CD4-positive, CD25-positive, alpha-beta regulatory T cell (primary cell): ENCODE results near the gene PHAF1. TPM values are rescaled to one million over a fixed set of nuclear protein-coding genes. Genes with fewer than 3 reads are reported as not detected.
A peak's percentile ranks its signal among the peaks of the same experiment; 100 is the strongest.

ENCODE experiments used
- ATAC-seq, 2 donors: fragments of 150-1000 bp; cut with Tn5 transposase; one replicate each; pipeline ENCODE4 v1.10.0; 2021; ENCODE audit warnings: low read depth in 2 of 2, moderate number of reproducible peaks in 2 of 2, moderate library complexity in 1 of 2
- DNase-seq, 3 donors: peaks; one replicate each; pipeline versions ENCODE4 v3.0.0 to v3.0.0-alpha.2; 2012 to 2022; ENCODE audit warnings: mixed read lengths in 1 of 3
- H3K27ac ChIP-seq: one replicate; pipeline ENCODE4 v1.7.0; 2013; ENCODE audit warnings: mild to moderate bottlenecking, low read length; ENCODE audit not compliant: insufficient read depth, poor library complexity, severe bottlenecking
- H3K27me3 ChIP-seq: one replicate; pipeline ENCODE4 v1.7.0; 2013; ENCODE audit warnings: low read length; ENCODE audit not compliant: control insufficient read depth, insufficient read depth
- H3K36me3 ChIP-seq: one replicate; pipeline ENCODE4 v1.7.0; 2013; ENCODE audit warnings: mild to moderate bottlenecking, low read length, moderate library complexity; ENCODE audit not compliant: control insufficient read depth, insufficient read depth
- H3K4me1 ChIP-seq: 2 replicates; pipeline ENCODE4 v1.7.0; 2013; ENCODE audit warnings: mild to moderate bottlenecking, low read length; ENCODE audit not compliant: insufficient read depth, control insufficient read depth, poor library complexity, severe bottlenecking
- H3K4me3 ChIP-seq: one replicate; pipeline ENCODE4 v1.7.0; 2013; ENCODE audit warnings: low read depth, mild to moderate bottlenecking, low read length, moderate library complexity
- H3K9me3 ChIP-seq, 2 experiments: 1 replicate in 1 of 2; 2 replicates in 1 of 2; pipeline ENCODE4 v1.7.0; 2013; ENCODE audit warnings: low read length in 2 of 2, mild to moderate bottlenecking in 1 of 2, moderate library complexity in 1 of 2; ENCODE audit not compliant: control insufficient read depth in 2 of 2
- H3K27ac Mint-ChIP-seq, 3 donors: one replicate each; pipeline ENCODE4 v1.8.0; 2020 to 2022; ENCODE audit warnings: mild to moderate bottlenecking in 3 of 3, mixed read lengths in 3 of 3, moderate library complexity in 2 of 3
- H3K27me3 Mint-ChIP-seq: one replicate; pipeline ENCODE4 v1.8.0; 2022; ENCODE audit warnings: mild to moderate bottlenecking, mixed read lengths
- H3K36me3 Mint-ChIP-seq: one replicate; pipeline ENCODE4 v1.8.0; 2020; ENCODE audit warnings: mixed read lengths
- H3K4me1 Mint-ChIP-seq, 4 donors: one replicate each; pipeline ENCODE4 v1.8.0; 2020 to 2022; ENCODE audit warnings: mixed read lengths in 4 of 4, mild to moderate bottlenecking in 1 of 4
- H3K4me3 Mint-ChIP-seq, 4 donors: one replicate each; pipeline ENCODE4 v1.8.0; 2020 to 2022; ENCODE audit warnings: mild to moderate bottlenecking in 4 of 4, mixed read lengths in 4 of 4, moderate library complexity in 3 of 4
- H3K9me3 Mint-ChIP-seq, 7 donors: one replicate each; pipeline ENCODE4 v1.8.0; 2020 to 2022; ENCODE audit warnings: mixed read lengths in 7 of 7, mild to moderate bottlenecking in 3 of 7, moderate library complexity in 2 of 7
- polyA plus RNA-seq, 4 donors: library from polyadenylated mRNA; unstranded; fragments of 300-500 nt; fragmentation: Illumina TruSeq; gene quantifications; one replicate each; pipeline ENCODE4 v1.2.3, GENCODE V29; 2021
- total RNA-seq: library from RNA; stranded (reverse); gene quantifications from one replicate; pipeline ENCODE4 v1.2.3, GENCODE V29; 2022

The PHAF1 gene
- total and polyA plus RNA-seq, 5 donors from 2014 or later: 10.0 to 19.2 (median 12.0) TPM

GRCh38 chr16:67162506-67163163, 52.9 kb downstream of the PHAF1 start:
- ATAC-seq (no peak), DNase-seq (no peak)
- H3K27me3 ChIP-seq: peaks cover 13% of the 10 kb centered on the region
- Mint-ChIP-seq H3K4me1 (peaks cover 9 to 56% (median 25%) of the 10 kb centered on the region in 4 donors), H3K9me3 (no peaks in the 10 kb centered on the region), H3K36me3 (no peaks in the 10 kb centered on the region), H3K27me3 (peaks cover 54% of the 10 kb centered on the region), H3K27ac (no peak overlapping the region), H3K4me3 (peak overlapping the region; percentile 20 to 76 (median 53))
- no peaks in the 10 kb centered on the region for H3K9me3 ChIP-seq
- H3K27ac ChIP-seq: no peak overlapping the region
- no peaks in the 10 kb centered on the region for H3K36me3 ChIP-seq
- H3K4me3 ChIP-seq: no peak overlapping the region
- peaks cover 67% of the 10 kb centered on the region for H3K4me1 ChIP-seq

DNA sequence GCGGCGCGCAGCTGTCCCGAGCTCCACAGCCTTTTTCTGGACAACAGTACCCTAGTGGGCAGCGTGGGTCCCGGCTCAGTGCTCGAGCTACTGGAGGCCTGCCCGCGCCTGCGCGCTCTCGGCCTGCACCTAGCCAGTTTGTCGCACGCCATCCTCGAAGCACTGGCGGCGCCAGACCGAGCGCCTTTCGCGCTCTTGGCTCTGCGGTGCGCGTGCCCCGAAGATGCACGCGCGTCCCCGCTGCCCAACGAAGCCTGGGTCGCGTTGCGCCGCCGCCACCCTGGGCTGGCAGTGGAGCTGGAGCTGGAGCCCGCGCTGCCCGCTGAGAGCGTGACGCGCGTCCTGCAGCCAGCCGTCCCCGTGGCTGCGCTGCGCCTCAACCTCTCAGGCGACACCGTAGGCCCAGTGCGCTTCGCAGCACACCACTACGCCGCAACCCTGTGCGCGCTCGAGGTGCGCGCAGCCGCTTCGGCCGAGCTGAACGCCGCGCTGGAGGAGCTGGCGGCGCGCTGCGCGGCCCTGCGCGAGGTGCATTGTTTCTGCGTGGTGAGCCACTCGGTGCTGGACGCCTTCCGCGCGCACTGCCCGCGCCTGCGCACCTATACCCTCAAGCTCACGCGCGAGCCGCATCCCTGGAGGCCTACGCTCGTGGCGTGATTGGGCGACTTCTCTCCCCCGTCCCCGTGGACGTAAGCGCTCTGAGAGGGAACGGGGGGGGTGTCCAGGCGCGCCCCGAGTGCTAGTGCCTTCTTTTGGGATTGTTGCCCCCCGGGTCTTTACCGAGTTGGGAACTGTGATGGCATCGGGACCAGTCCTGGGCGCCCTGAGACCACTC, 53.6 kb downstream of the PHAF1 start:
- H3K27me3 Mint-ChIP-seq: peaks cover 62% of the 10 kb centered on the region
- peaks cover 60% of the 10 kb centered on the region for H3K4me1 ChIP-seq
- H3K27ac Mint-ChIP-seq: no peak overlapping the region
- peak overlapping the region in 2 of 4 donors; percentile 36 to 46 for H3K4me3 Mint-ChIP-seq
- ATAC-seq (no peak), DNase-seq (peak in 2 of 3 donors; percentile 32 to 71)
- H3K36me3 Mint-ChIP-seq: no peaks in the 10 kb centered on the region
- peaks cover 0 to 2% (median 0%) of the 10 kb centered on the region in 7 donors for H3K9me3 Mint-ChIP-seq
- H3K27ac ChIP-seq: no peak overlapping the region
- no peaks in the 10 kb centered on the region for H3K36me3 ChIP-seq
- H3K9me3 ChIP-seq: no peaks in the 10 kb centered on the region
- H3K27me3 ChIP-seq: peaks cover 13% of the 10 kb centered on the region
- H3K4me1 Mint-ChIP-seq: peaks cover 4 to 49% (median 21%) of the 10 kb centered on the region in 4 donors
- H3K4me3 ChIP-seq: no peak overlapping the region

DNA sequence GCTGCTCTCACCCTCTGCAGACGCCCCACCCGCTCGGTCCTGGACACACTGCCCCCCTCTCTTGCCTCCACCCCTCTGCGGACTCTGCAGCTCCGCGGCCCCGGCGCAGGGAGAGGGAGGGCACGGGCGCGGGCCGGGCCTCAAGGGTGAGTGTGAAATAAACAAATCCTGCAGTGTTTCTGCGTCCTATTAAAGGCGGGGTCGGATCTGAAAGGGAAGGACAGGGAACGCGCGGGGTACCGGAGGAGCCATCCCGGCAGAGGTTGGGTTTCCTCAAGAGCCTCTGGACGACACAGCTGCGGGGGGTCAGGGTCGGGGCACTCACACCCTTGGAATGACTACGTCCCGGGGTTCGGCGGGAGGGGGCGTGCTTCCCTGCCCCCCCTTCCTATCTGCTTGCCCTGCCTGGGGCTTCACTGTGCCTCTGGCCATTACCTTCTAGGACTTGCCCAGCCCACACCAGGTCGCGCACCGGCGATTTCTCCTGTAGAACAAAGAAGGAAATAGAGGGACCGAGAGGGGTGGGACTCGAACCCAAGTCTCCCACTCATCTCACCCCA, 54.3 kb downstream of the PHAF1 start:
- Mint-ChIP-seq H3K27ac (no peak overlapping the region), H3K4me1 (peaks cover 0 to 42% (median 17%) of the 10 kb centered on the region in 4 donors), H3K27me3 (peaks cover 69% of the 10 kb centered on the region), H3K9me3 (peaks cover 0 to 2% (median 0%) of the 10 kb centered on the region in 7 donors), H3K36me3 (no peaks in the 10 kb centered on the region), H3K4me3 (peak overlapping the region in 3 of 4 donors; percentile 27 to 50 (median 48))
- H3K4me3 ChIP-seq: no peak overlapping the region
- no peaks in the 10 kb centered on the region for H3K36me3 ChIP-seq
- H3K27me3 ChIP-seq: peaks cover 13% of the 10 kb centered on the region
- no peak for ATAC-seq
- DNase-seq: no peak
- peaks cover 53% of the 10 kb centered on the region for H3K4me1 ChIP-seq
- no peaks in the 10 kb centered on the region for H3K9me3 ChIP-seq
- H3K27ac ChIP-seq: no peak overlapping the region

- no peaks in the 10 kb centered on the region for H3K36me3 Mint-ChIP-seq
- no peak within 1 kb of the TSS for H3K27ac Mint-ChIP-seq
- H3K27ac ChIP-seq: no peak within 1 kb of the TSS
- peaks cover 0 to 42% (median 18%) of the 10 kb centered on the region in 4 donors for H3K4me1 Mint-ChIP-seq
- H3K27me3 Mint-ChIP-seq: peaks cover 74% of the 10 kb centered on the region
- peaks cover 0 to 2% (median 0%) of the 10 kb centered on the region in 7 donors for H3K9me3 Mint-ChIP-seq
- H3K4me1 ChIP-seq: peaks cover 52% of the 10 kb centered on the region
- H3K9me3 ChIP-seq: no peaks in the 10 kb centered on the region
- no peak within 1 kb of the TSS for H3K4me3 ChIP-seq
- peaks cover 13% of the 10 kb centered on the region for H3K27me3 ChIP-seq
- ATAC-seq (no peak), DNase-seq (peak in 1 of 3 donors; percentile 50)
- H3K4me3 Mint-ChIP-seq: peak within 1 kb of the TSS; percentile 29 to 74 (median 62)
- H3K36me3 ChIP-seq: no peaks in the 10 kb centered on the region
Measured at GRCh38 chr16:67164599-67165061, 54.9 kb downstream of the PHAF1 start, which contains the start of gene HSF4. Gene HSF4 (plus strand): TSS chr16:67164745. CDS start chr16:67164812, 67 bp downstream.

- DNase-seq (peak in 1 of 3 donors; percentile 56), ATAC-seq (no peak)
- no peak overlapping the region for H3K4me3 ChIP-seq
- H3K27ac Mint-ChIP-seq: no peak overlapping the region
- H3K4me3 Mint-ChIP-seq: peak overlapping the region; percentile 29 to 74 (median 62)
- no peaks in the 10 kb centered on the region for H3K36me3 ChIP-seq
- no peaks in the 10 kb centered on the region for H3K9me3 ChIP-seq
- H3K27me3 Mint-ChIP-seq: peaks cover 78% of the 10 kb centered on the region
- H3K9me3 Mint-ChIP-seq: peaks cover 0 to 2% (median 0%) of the 10 kb centered on the region in 7 donors
- H3K27me3 ChIP-seq: peaks cover 13% of the 10 kb centered on the region
- H3K4me1 Mint-ChIP-seq: peaks cover 4 to 42% (median 18%) of the 10 kb centered on the region in 4 donors
- H3K4me1 ChIP-seq: peaks cover 54% of the 10 kb centered on the region
- H3K27ac ChIP-seq: no peak overlapping the region
- H3K36me3 Mint-ChIP-seq: no peaks in the 10 kb centered on the region
Measured at GRCh38 chr16:67165121-67166078, 55.7 kb downstream of the PHAF1 start.

GRCh38 chr16:67166110-67166547, 56.4 kb downstream of the PHAF1 start:
- Mint-ChIP-seq H3K4me3 (peak overlapping the region in 1 of 4 donors; percentile 24), H3K4me1 (peaks cover 4 to 40% (median 12%) of the 10 kb centered on the region in 4 donors)
- DNase-seq: no peak

More at GRCh38 chr16:67166110-67166547, 56.4 kb downstream of the PHAF1 start:
- Histone ChIP-seq H3K4me3 (no peak overlapping the region), H3K36me3 (no peaks in the 10 kb centered on the region), H3K27me3 (peaks cover 14% of the 10 kb centered on the region), H3K4me1 (peaks cover 52% of the 10 kb centered on the region), H3K9me3 (no peaks in the 10 kb centered on the region), H3K27ac (no peak overlapping the region)
- no peak overlapping the region for H3K27ac Mint-ChIP-seq
- no peak for ATAC-seq
- no peaks in the 10 kb centered on the region for H3K36me3 Mint-ChIP-seq
- peaks cover 0 to 2% (median 0%) of the 10 kb centered on the region in 7 donors for H3K9me3 Mint-ChIP-seq
- peaks cover 76% of the 10 kb centered on the region for H3K27me3 Mint-ChIP-seq
